H1 (cell line): ENCODE measurements around the gene TMUB2. TPM values are rescaled to one million over a fixed set of nuclear protein-coding genes. Genes with fewer than 3 reads are reported as not detected.

Experiments used
- CTCF ChIA-PET: fragments of 300-600 bp; sonication (Branson Sonifier 250); formaldehyde crosslinking; loops from one replicate; lab custom pipeline; 2021; ENCODE audit not compliant: partially characterized antibody; lab: Charles Lee
- POLR2A ChIA-PET: fragments of 300-600 bp; sonication (Branson Sonifier 250); formaldehyde crosslinking; loops from one replicate; lab custom pipeline; 2021; ENCODE audit warnings: inconsistent platforms; ENCODE audit not compliant: partially characterized antibody; lab: Charles Lee
- DNase-seq, 2 experiments: peaks; one replicate each; pipeline versions ENCODE4 v3.0.0 to v3.0.0-alpha.2; 2010 to 2022; ENCODE audit warnings: low spot score in 2 of 2, low read depth in 1 of 2, mixed read lengths in 1 of 2
- FAIRE-seq: peaks from 2 replicates; lab custom pipeline; 2011; peaks lifted over from hg19 to GRCh38; lab: Jason Lieb, UNC
- H2AFZ ChIP-seq: 2 replicates; pipeline ENCODE4 v1.8.1; 2012; ENCODE audit warnings: low read length, inconsistent platforms
- H2AK5ac ChIP-seq: 2 replicates; pipeline ENCODE4 v1.6.1; 2013; ENCODE audit warnings: low read depth, low read length
- H2BK120ac ChIP-seq: replicated peaks from 2 replicates; pipeline ENCODE3; 2013; ENCODE audit warnings: low read depth, low read length, inconsistent platforms
- H2BK12ac ChIP-seq: 2 replicates; pipeline ENCODE4 v1.6.1; 2013; ENCODE audit warnings: low read depth, low read length
- H2BK15ac ChIP-seq: 2 replicates; pipeline ENCODE4 v1.6.1; 2013; ENCODE audit warnings: low read length
- H2BK20ac ChIP-seq: 2 replicates; pipeline ENCODE4 v1.6.1; 2013; ENCODE audit warnings: low read length
- H2BK5ac ChIP-seq: 2 replicates; pipeline ENCODE4 v1.6.1; 2013; ENCODE audit warnings: low read depth, low read length
- H3K14ac ChIP-seq: 2 replicates; pipeline ENCODE4 v1.6.1; 2013; ENCODE audit warnings: inconsistent platforms; ENCODE audit not compliant: insufficient read length
- H3K18ac ChIP-seq: 2 replicates; pipeline ENCODE4 v1.6.1; 2013; ENCODE audit warnings: low read length; ENCODE audit errors: extremely low read depth
- H3K23ac ChIP-seq: 2 replicates; pipeline ENCODE4 v1.6.1; 2013; ENCODE audit warnings: inconsistent platforms; ENCODE audit not compliant: insufficient read length
- H3K23me2 ChIP-seq: 2 replicates; pipeline ENCODE4 v1.6.1; 2013; ENCODE audit warnings: low read depth, low read length
- H3K27ac ChIP-seq: 2 replicates; pipeline ENCODE4 v1.6.1; 2011; ENCODE audit warnings: low read depth, low read length, inconsistent platforms
- H3K27me3 ChIP-seq, 4 experiments: replicated peaks in 1 of 4; 1 replicate in 1 of 4; 2 replicates in 3 of 4; pipeline versions ENCODE4 v1.6.1 to v1.8.1; 2011 to 2013; ENCODE audit warnings: low read length in 3 of 4, mild to moderate bottlenecking in 3 of 4, inconsistent platforms in 2 of 4, mixed read lengths in 2 of 4, moderate library complexity in 1 of 4; ENCODE audit not compliant: control insufficient read depth in 3 of 4, insufficient read depth in 3 of 4; ENCODE audit errors: extremely low read depth in 1 of 4
- H3K36me3 ChIP-seq, 4 experiments: 2 replicates each; pipeline versions ENCODE4 v1.6.1 to v1.8.1; 2011 to 2013; ENCODE audit warnings: mild to moderate bottlenecking in 4 of 4, low read length in 3 of 4, moderate library complexity in 2 of 4, control low read depth in 1 of 4, inconsistent platforms in 1 of 4; ENCODE audit not compliant: insufficient read depth in 4 of 4, control insufficient read depth in 2 of 4
- H3K4ac ChIP-seq: replicated peaks from 2 replicates; pipeline ENCODE3; 2013; ENCODE audit warnings: low read length, low read depth, mixed read lengths, inconsistent platforms; ENCODE audit not compliant: insufficient read length
- H3K4me1 ChIP-seq, 4 experiments: replicated peaks in 1 of 4; 1 replicate in 1 of 4; 2 replicates in 3 of 4; pipeline versions ENCODE4 v1.6.1 to v1.8.1; 2011 to 2013; ENCODE audit warnings: low read length in 3 of 4, inconsistent platforms in 2 of 4, mixed read lengths in 1 of 4; ENCODE audit not compliant: insufficient read depth in 4 of 4, control insufficient read depth in 3 of 4
- H3K4me2 ChIP-seq, 2 experiments: 2 replicates each; pipeline versions ENCODE4 v1.6.1 to v1.8.1; 2011 to 2013; ENCODE audit warnings: low read depth in 2 of 2, low read length in 2 of 2, control low read depth in 1 of 2, inconsistent platforms in 1 of 2, mild to moderate bottlenecking in 1 of 2; ENCODE audit not compliant: insufficient read depth in 1 of 2
- H3K4me3 ChIP-seq, 4 experiments: fragments of 200-600, 300-600 bp in 1 of 4; sonication (generic), shearing (Covaris generic), sonication (Bioruptor Twin) in 1 of 4; 2 replicates each; pipeline versions ENCODE4 v1.5.1 to v1.8.1; 2011 to 2016; ENCODE audit warnings: low read length in 4 of 4, low read depth in 3 of 4, control low read depth in 2 of 4, inconsistent platforms in 2 of 4, mild to moderate bottlenecking in 2 of 4, mixed read lengths in 1 of 4, moderate library complexity in 1 of 4; ENCODE audit not compliant: insufficient read depth in 2 of 4; ENCODE audit errors: extremely low read depth in 1 of 4
- H3K56ac ChIP-seq: replicated peaks from 2 replicates; pipeline ENCODE3; 2013; ENCODE audit warnings: low read depth, mild to moderate bottlenecking, mixed read lengths, low read length, inconsistent platforms; ENCODE audit not compliant: insufficient read length
- H3K79me1 ChIP-seq: 2 replicates; pipeline ENCODE4 v1.6.1; 2013; ENCODE audit warnings: low read depth, low read length, control low read depth
- H3K79me2 ChIP-seq, 2 experiments: 2 replicates each; pipeline versions ENCODE4 v1.6.1 to v1.8.1; 2012 to 2013; ENCODE audit warnings: low read length in 2 of 2, mild to moderate bottlenecking in 2 of 2, inconsistent platforms in 1 of 2; ENCODE audit not compliant: insufficient read depth in 2 of 2, control insufficient read depth in 1 of 2
- H3K9ac ChIP-seq, 4 experiments: replicated peaks in 1 of 4; 1 replicate in 1 of 4; 2 replicates in 3 of 4; pipeline versions ENCODE4 v1.6.1 to v1.8.1; 2011 to 2013; ENCODE audit warnings: low read depth in 3 of 4, low read length in 3 of 4, control low read depth in 2 of 4, mild to moderate bottlenecking in 2 of 4, moderate library complexity in 2 of 4, inconsistent platforms in 1 of 4; ENCODE audit errors: extremely low read depth in 1 of 4
- H3K9me3 ChIP-seq, 2 experiments: 2 replicates each; pipeline versions ENCODE4 v1.6.1 to v1.8.1; 2012 to 2013; ENCODE audit warnings: mild to moderate bottlenecking in 2 of 2, moderate library complexity in 2 of 2, control low read depth in 1 of 2, inconsistent platforms in 1 of 2, low read depth in 1 of 2, low read length in 1 of 2, mixed read lengths in 1 of 2; ENCODE audit not compliant: insufficient read depth in 2 of 2
- H4K20me1 ChIP-seq, 2 experiments: replicated peaks in 1 of 2; 2 replicates each; pipeline versions ENCODE3 to v1.8.1; 2011 to 2013; ENCODE audit warnings: inconsistent platforms in 2 of 2, low read length in 2 of 2, mild to moderate bottlenecking in 1 of 2; ENCODE audit not compliant: insufficient read depth in 2 of 2, control insufficient read depth in 1 of 2
- H4K5ac ChIP-seq: 2 replicates; pipeline ENCODE4 v1.6.1; 2013; ENCODE audit warnings: low read length, low read depth, mixed read lengths, inconsistent platforms; ENCODE audit not compliant: insufficient read length
- H4K8ac ChIP-seq: 2 replicates; pipeline ENCODE4 v1.8.0; 2013; ENCODE audit warnings: mild to moderate bottlenecking, moderate library complexity, low read length, inconsistent platforms; ENCODE audit not compliant: insufficient read depth; ENCODE audit errors: extremely low read depth
- H4K91ac ChIP-seq: replicated peaks from 2 replicates; pipeline ENCODE3; 2013; ENCODE audit warnings: low read length, mixed read lengths, inconsistent platforms; ENCODE audit not compliant: insufficient read length
- BRCA1 ChIP-seq: IDR thresholded peaks from 2 replicates; pipeline ENCODE4 v1.6.1; 2012; ENCODE audit warnings: low read depth, low read length, improper control_type of control experiment
- CREB1 ChIP-seq: IDR thresholded peaks from 2 replicates; pipeline ENCODE4 v1.6.1; 2012; ENCODE audit warnings: inconsistent platforms
- CTCF ChIP-seq, 3 experiments: IDR thresholded peaks; 1 replicate in 2 of 3; 2 replicates in 1 of 3; pipeline versions ENCODE4 v1.5.1 to v1.6.1; 2011; ENCODE audit warnings: low read length in 3 of 3, mild to moderate bottlenecking in 3 of 3, inconsistent platforms in 2 of 3, low read depth in 1 of 3, moderate library complexity in 1 of 3; ENCODE audit not compliant: insufficient read depth in 1 of 3; ENCODE audit errors: control extremely low read depth in 1 of 3
- KDM1A ChIP-seq: fragments of 200-600, 300-600 bp; sonication (generic); IDR thresholded peaks from 2 replicates; pipeline ENCODE4 v1.7.1; 2016; ENCODE audit warnings: mild to moderate bottlenecking, low read length, borderline replicate concordance
- MAFK ChIP-seq: IDR thresholded peaks from 2 replicates; pipeline ENCODE4 v1.6.1; 2012; ENCODE audit warnings: low read depth, mild to moderate bottlenecking, improper control_type of control experiment, low read length
- POLR2A ChIP-seq, 2 experiments: IDR thresholded peaks; 1 replicate in 1 of 2; 2 replicates in 1 of 2; pipeline ENCODE4 v1.6.1; 2011; ENCODE audit warnings: low read depth in 2 of 2, low read length in 2 of 2, mild to moderate bottlenecking in 2 of 2; ENCODE audit errors: control extremely low read depth in 1 of 2
- SAP30 ChIP-seq: fragments of 300-600 bp; sonication (generic); IDR thresholded peaks from 2 replicates; pipeline ENCODE4 v1.7.1; 2012; ENCODE audit warnings: low read length, moderate library complexity, mild to moderate bottlenecking, inconsistent platforms; ENCODE audit not compliant: insufficient read depth, insufficient replicate concordance
- SP2 ChIP-seq: IDR thresholded peaks from 2 replicates; pipeline ENCODE4 v1.6.1; 2012; ENCODE audit warnings: mild to moderate bottlenecking, low read length, inconsistent platforms
- SUZ12 ChIP-seq: fragments of 200-600 bp; sonication (generic); IDR thresholded peaks from 2 replicates; pipeline ENCODE4 v1.6.1; 2012; ENCODE audit warnings: mild to moderate bottlenecking, inconsistent platforms, low read length, moderate library complexity, mixed read lengths
- WGBS, 2 experiments: shearing (Covaris generic) in 1 of 2; methylation state at CpG; one replicate each; pipeline versions ENCODE4 v1.1.6 to v1.1.7; 2013 to 2015; ENCODE audit warnings: low lambda C conversion rate in 2 of 2, mixed read lengths in 2 of 2, inconsistent platforms in 1 of 2, low coverage in 1 of 2, missing lambda C conversion rate in 1 of 2; ENCODE audit not compliant: insufficient replicate concordance in 2 of 2, insufficient coverage in 1 of 2, insufficient read length in 1 of 2; ENCODE audit errors: extremely low coverage in 1 of 2, missing lambda C conversion rate in 1 of 2; 5-methylcytosine and 5-hydroxymethylcytosine counted together
- polyA plus RNA-seq, 7 experiments: library from polyadenylated mRNA; depleted of rRNA in 3 of 7; stranded (reverse) in 5 of 7; unstranded in 2 of 7; fragments of >200 nt in 5 of 7; fragments of 200-250 nt in 2 of 7; gene quantifications; 1 replicate in 5 of 7; 2 replicates in 1 of 7; 4 replicates in 1 of 7; pipeline versions ENCODE4 v1.2.1 to v1.2.3, GENCODE V29; 2011 to 2013; ENCODE audit warnings: missing spikeins in 2 of 7, mixed read lengths in 2 of 7
- total RNA-seq: library from RNA; stranded (reverse); fragmentation: NEBNext Ultra II Directional; extraction: Animal tissue kit (Norgen Biotek cat#: 25700); gene quantifications from 2 replicates; pipeline ENCODE4 v1.2.1, GENCODE V29; 2021

Gene TMUB2
- total and polyA plus RNA-seq, 2 of the 8 experiments (the other 6 are each of a cell fraction or from before 2014, with no cell fraction given): 18.5 to 30.5 TPM

DNA sequence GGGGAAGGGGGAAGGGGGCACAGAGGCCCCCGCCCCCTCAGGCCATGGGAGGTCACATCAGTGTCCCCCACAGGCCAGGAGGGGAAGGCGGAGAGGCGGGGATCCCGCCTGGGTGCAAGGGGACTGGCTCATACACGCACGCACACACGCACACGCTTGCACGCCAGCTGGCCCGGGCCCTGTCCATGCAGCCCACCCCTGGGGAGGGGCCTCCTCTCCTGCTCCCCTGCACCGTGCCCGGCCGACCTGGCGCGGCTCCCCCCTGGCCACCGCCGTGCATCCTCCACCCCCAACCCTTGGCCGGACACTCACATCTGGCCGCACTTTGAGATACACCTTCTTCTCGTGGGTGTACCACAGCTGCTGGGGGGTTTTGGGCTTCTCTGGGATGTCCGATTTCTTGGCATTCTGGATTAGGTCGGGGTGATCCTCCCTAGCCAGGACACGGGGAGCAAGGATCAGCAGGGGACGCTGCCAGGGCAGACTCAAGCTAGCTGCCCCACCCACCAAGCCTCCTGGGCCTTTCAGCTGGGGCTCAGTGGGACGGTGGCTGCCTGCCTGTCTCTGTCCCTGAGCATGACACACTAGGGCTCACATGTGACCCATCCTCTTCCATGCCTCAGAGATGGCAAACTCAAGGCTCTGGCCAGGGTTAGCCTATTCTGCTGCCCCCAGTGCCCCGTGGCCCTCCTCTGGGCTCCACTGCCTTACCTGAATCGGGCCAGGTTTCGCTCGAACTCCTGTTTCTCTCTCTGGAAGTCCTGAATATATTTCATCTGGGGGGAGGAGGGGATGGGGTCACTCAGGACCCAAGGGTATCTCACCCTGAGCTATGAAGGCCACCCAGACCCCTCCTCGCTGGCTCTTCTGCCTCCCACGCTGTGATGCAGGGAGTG is 26.0 kb downstream of the TMUB2 start:
- Histone ChIP-seq H3K4ac (no peak overlapping the region), H3K79me2 (peaks cover 9 to 18% of the 10 kb centered on the region in 2 experiments), H3K18ac (no peak overlapping the region), H2BK20ac (no peak overlapping the region), H3K27me3 (no peaks in the 10 kb centered on the region), H2BK12ac (no peak overlapping the region), H3K79me1 (peaks cover 9% of the 10 kb centered on the region), H4K8ac (no peak overlapping the region), H2BK5ac (no peak overlapping the region), H3K9me3 (no peaks in the 10 kb centered on the region), H4K20me1 (peaks cover 0 to 13% of the 10 kb centered on the region in 2 experiments), H3K23me2 (peaks cover 4% of the 10 kb centered on the region), H3K56ac (no peak overlapping the region), H3K9ac (0 out of 7 replicates have a peak overlapping the region, but pooled peaks of 1 of the 4 experiments have one; percentile 2), H4K91ac (no peak overlapping the region), H3K23ac (no peak overlapping the region), H2BK15ac (no peak overlapping the region), H3K4me1 (peaks cover 2 to 20% (median 6%) of the 10 kb centered on the region in 4 experiments), H4K5ac (no peak overlapping the region), H3K14ac (no peak overlapping the region), H3K36me3 (peaks cover 38 to 73% (median 55%) of the 10 kb centered on the region in 4 experiments), H2AFZ (no peak overlapping the region), H2AK5ac (no peak overlapping the region), H3K4me3 (no peak overlapping the region), H3K4me2 (no peak overlapping the region), H3K27ac (no peak overlapping the region), H2BK120ac (no peak overlapping the region)
- POLR2A ChIA-PET: interaction anchor here (0.7 to 10.4 kb wide), 9 partner anchors 9 to 118 kb away, joined by 3 to 135 read pairs (median 4); partner anchors contain the start of genes ATXN7L3, SLC25A39 and TMUB2
- FAIRE-seq (no peak), DNase-seq (no peak)
- no peak for TF ChIP-seq CTCF (IDR thresholded peaks at IDR 0.05; ENCODE audit: control extremely low read depth in 1 of 3, insufficient read depth in 1 of 3, low read depth in 1 of 3, low read length in 3 of 3)
- TF ChIP-seq SUZ12: no peak
- no peak for TF ChIP-seq CREB1
- no peak for TF ChIP-seq KDM1A
- no peak for TF ChIP-seq BRCA1
- no peak for TF ChIP-seq SP2
- no peak for TF ChIP-seq MAFK
- TF ChIP-seq SAP30: no peak
- peak in 1 of 2 experiments; percentile 59; a peak in 1 of 3 replicates for TF ChIP-seq POLR2A (IDR thresholded peaks at IDR 0.05; ENCODE audit: control extremely low read depth in 1 of 2, low read depth in 2 of 2, low read length in 2 of 2)
- WGBS, 2 experiments: 92% methylated on average over 20 of the region's 31 CpGs; no CpG with 5 or more reads in 1 of the 2 experiments
- CTCF ChIA-PET: interaction anchor here (0.6 to 12.7 kb wide), 12 partner anchors 9 to 138 kb away, joined by 3 to 158 read pairs (median 10); partner anchors contain the start of genes GRN and SLC25A39
